Measurements from ENCODE around the gene VPS8.

DNA sequence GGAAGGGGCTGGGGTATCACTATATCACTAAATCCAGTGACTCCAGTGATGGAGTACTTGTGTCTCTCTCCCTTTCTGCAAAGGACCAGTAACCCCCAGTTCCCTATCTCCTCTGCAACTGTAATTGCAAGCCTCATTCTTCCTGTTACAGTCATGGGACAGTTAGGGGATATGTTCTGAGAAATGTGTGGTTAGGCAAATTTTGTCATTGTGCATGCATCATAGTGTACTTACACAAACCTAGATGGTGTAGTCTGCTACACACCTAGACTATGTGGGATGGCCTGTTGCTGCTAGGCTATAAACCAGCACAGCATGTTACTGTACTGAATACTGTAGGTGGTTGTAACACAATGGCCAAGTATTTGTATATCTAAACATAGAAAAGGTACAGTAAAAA, 2.2 kb downstream of the VPS8 start:
- TF ChIP-seq, protein P1, sequence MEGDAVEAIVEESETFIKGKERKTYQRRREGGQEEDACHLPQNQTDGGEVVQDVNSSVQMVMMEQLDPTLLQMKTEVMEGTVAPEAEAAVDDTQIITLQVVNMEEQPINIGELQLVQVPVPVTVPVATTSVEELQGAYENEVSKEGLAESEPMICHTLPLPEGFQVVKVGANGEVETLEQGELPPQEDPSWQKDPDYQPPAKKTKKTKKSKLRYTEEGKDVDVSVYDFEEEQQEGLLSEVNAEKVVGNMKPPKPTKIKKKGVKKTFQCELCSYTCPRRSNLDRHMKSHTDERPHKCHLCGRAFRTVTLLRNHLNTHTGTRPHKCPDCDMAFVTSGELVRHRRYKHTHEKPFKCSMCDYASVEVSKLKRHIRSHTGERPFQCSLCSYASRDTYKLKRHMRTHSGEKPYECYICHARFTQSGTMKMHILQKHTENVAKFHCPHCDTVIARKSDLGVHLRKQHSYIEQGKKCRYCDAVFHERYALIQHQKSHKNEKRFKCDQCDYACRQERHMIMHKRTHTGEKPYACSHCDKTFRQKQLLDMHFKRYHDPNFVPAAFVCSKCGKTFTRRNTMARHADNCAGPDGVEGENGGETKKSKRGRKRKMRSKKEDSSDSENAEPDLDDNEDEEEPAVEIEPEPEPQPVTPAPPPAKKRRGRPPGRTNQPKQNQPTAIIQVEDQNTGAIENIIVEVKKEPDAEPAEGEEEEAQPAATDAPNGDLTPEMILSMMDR (IDR thresholded peaks at IDR 0.05 in 2 of 3, conservative IDR thresholded peaks at IDR 0.05 in 1 of 3; ENCODE audit: borderline replicate concordance in 1 of 3, insufficient read depth in 1 of 3, low read depth in 2 of 3, low read length in 2 of 3), result no peak
- no peak for TF ChIP-seq EZH2 (IDR thresholded peaks at IDR 0.05)

Measured in HCT116 (cell line).